ENCODE results near the gene CYFIP2.

DNA sequence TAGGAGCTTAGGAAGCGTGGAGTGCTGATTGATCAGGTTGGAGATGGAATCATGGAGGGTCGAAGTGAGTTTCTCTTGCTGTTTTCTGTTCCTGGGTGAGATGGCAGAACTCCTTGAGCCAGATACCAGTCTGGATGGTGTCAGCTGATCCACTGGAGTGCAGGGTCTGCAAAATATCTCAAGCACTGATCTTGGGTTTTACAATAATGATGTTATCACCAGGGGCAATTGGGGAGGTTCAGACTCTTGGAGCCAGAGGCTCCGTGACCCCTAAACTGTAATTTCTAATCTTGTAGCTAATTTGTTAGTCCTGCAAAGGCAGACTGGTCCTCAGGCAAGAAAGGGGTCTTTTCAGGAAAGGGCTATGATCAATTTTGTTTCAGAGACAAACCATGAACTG is 114.1 kb downstream of the CYFIP2 start:
- TF ChIP-seq SMAD4 (CRISPR knock-in tag; IDR thresholded peaks at IDR 0.05) (no peak), MYBL2 (CRISPR knock-in tag; IDR thresholded peaks at IDR 0.05) (no peak), ZNF121 (CRISPR knock-in tag; IDR thresholded peaks at IDR 0.05) (no peak), ZNF263 (CRISPR knock-in tag; IDR thresholded peaks at IDR 0.05; ENCODE audit: low read depth) (no peak), ETV6 (CRISPR knock-in tag; IDR thresholded peaks at IDR 0.05) (no peak), MLX (CRISPR knock-in tag; IDR thresholded peaks at IDR 0.05) (no peak), ZNF281 (CRISPR knock-in tag; IDR thresholded peaks at IDR 0.05) (no peak), SOX15 (CRISPR knock-in tag; IDR thresholded peaks at IDR 0.05) (no peak), ATF1 (CRISPR knock-in tag; IDR thresholded peaks at IDR 0.05) (no peak)
- TF ChIP-seq, protein P1, sequence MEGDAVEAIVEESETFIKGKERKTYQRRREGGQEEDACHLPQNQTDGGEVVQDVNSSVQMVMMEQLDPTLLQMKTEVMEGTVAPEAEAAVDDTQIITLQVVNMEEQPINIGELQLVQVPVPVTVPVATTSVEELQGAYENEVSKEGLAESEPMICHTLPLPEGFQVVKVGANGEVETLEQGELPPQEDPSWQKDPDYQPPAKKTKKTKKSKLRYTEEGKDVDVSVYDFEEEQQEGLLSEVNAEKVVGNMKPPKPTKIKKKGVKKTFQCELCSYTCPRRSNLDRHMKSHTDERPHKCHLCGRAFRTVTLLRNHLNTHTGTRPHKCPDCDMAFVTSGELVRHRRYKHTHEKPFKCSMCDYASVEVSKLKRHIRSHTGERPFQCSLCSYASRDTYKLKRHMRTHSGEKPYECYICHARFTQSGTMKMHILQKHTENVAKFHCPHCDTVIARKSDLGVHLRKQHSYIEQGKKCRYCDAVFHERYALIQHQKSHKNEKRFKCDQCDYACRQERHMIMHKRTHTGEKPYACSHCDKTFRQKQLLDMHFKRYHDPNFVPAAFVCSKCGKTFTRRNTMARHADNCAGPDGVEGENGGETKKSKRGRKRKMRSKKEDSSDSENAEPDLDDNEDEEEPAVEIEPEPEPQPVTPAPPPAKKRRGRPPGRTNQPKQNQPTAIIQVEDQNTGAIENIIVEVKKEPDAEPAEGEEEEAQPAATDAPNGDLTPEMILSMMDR (IDR thresholded peaks at IDR 0.05) = no peak
- TF ChIP-seq, protein P2, sequence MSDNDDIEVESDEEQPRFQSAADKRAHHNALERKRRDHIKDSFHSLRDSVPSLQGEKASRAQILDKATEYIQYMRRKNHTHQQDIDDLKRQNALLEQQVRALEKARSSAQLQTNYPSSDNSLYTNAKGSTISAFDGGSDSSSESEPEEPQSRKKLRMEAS (CRISPR knock-in tag; IDR thresholded peaks at IDR 0.05) = no peak

Measured in WTC11 (cell line).